Osteoblast (primary cell): ENCODE measurements around the gene SEC24C. TPM values are rescaled to one million over a fixed set of nuclear protein-coding genes. Genes with fewer than 3 reads are reported as not detected.
"Not testable (repeated sequence)": the region's sequence is repeated elsewhere in the genome, so short reads cannot be mapped to it uniquely, and the experiment has no call there.

ENCODE experiments used
- DNase-seq: peaks from one replicate; pipeline ENCODE4 v3.0.0; 2011; ENCODE audit warnings: low spot score, mixed read lengths; ENCODE audit not compliant: insufficient read length; ENCODE audit errors: missing footprints
- H2AFZ ChIP-seq: 2 replicates; pipeline ENCODE4 v1.6.0; 2011; ENCODE audit warnings: mild to moderate bottlenecking, low read length
- H3K27ac ChIP-seq: 2 replicates; pipeline ENCODE4 v1.5.1; 2011; ENCODE audit warnings: mild to moderate bottlenecking, low read depth, low read length, moderate library complexity
- H3K27me3 ChIP-seq: 2 replicates; pipeline ENCODE4 v1.6.0; 2012; ENCODE audit warnings: mild to moderate bottlenecking, control low read depth, inconsistent platforms, low read length, moderate library complexity; ENCODE audit not compliant: insufficient read depth
- H3K36me3 ChIP-seq: 2 replicates; pipeline ENCODE4 v1.5.1; 2011; ENCODE audit warnings: mild to moderate bottlenecking, low read length, control low read depth, moderate library complexity; ENCODE audit not compliant: insufficient read depth
- H3K4me1 ChIP-seq: 2 replicates; pipeline ENCODE4 v1.5.1; 2011; ENCODE audit warnings: mild to moderate bottlenecking, low read length, control low read depth, moderate library complexity; ENCODE audit not compliant: insufficient read depth
- H3K4me2 ChIP-seq: 2 replicates; pipeline ENCODE4 v1.6.0; 2011; ENCODE audit warnings: mild to moderate bottlenecking, low read length; ENCODE audit not compliant: insufficient read depth
- H3K4me3 ChIP-seq: fragments of 200-600 bp; sonication (generic); 3 replicates; pipeline ENCODE4 v1.5.1; 2012; ENCODE audit warnings: mild to moderate bottlenecking, low read length, inconsistent platforms; ENCODE audit not compliant: insufficient read depth
- H3K79me2 ChIP-seq: 2 replicates; pipeline ENCODE4 v1.6.0; 2012; ENCODE audit warnings: mild to moderate bottlenecking, low read length, control low read depth, inconsistent platforms; ENCODE audit not compliant: insufficient read depth
- H3K9me3 ChIP-seq: 2 replicates; pipeline ENCODE4 v1.5.1; 2011; ENCODE audit warnings: low read depth, low read length, control low read depth
- H4K20me1 ChIP-seq: 2 replicates; pipeline ENCODE4 v1.6.0; 2012; ENCODE audit warnings: mild to moderate bottlenecking, low read length, control low read depth; ENCODE audit not compliant: insufficient read depth
- total RNA-seq: library from RNA; depleted of rRNA; stranded (reverse); fragments of >200 nt; gene quantifications from 2 replicates; pipeline ENCODE4 v1.2.3, GENCODE V29; 2012

The SEC24C gene
- total RNA-seq, 1 donor: 28.6 TPM

GRCh38 chr10:73707628-73708027 lies 36.5 kb upstream of the SEC24C start:
- H3K36me3 ChIP-seq, H4K20me1 ChIP-seq, DNase-seq, H3K4me2 ChIP-seq, H3K27me3 ChIP-seq, H3K27ac ChIP-seq, H3K79me2 ChIP-seq, H2AFZ ChIP-seq, H3K9me3 ChIP-seq, H3K4me3 ChIP-seq, H3K4me1 ChIP-seq: not testable (repeated sequence)

GRCh38 chr10:73708122-73708521 lies 36.0 kb upstream of the SEC24C start:
- H2AFZ ChIP-seq, H3K4me3 ChIP-seq, DNase-seq, H3K9me3 ChIP-seq, H3K4me2 ChIP-seq, H3K79me2 ChIP-seq, H3K27me3 ChIP-seq, H4K20me1 ChIP-seq, H3K4me1 ChIP-seq, H3K27ac ChIP-seq, H3K36me3 ChIP-seq: not testable (repeated sequence)

GRCh38 chr10:73711683-73712082 lies 32.5 kb upstream of the SEC24C start:
- not testable (repeated sequence) for H4K20me1 ChIP-seq, H3K27me3 ChIP-seq, H3K4me3 ChIP-seq, H3K79me2 ChIP-seq, H3K4me1 ChIP-seq, H3K4me2 ChIP-seq, H3K9me3 ChIP-seq, H3K27ac ChIP-seq, H2AFZ ChIP-seq, DNase-seq
- H3K36me3 ChIP-seq: peaks cover 11% of the 10 kb centered on the region

GRCh38 chr10:73713912-73714311 lies 30.3 kb upstream of the SEC24C start:
- not testable (repeated sequence) for H3K4me3 ChIP-seq, H2AFZ ChIP-seq, DNase-seq, H3K9me3 ChIP-seq, H3K4me1 ChIP-seq, H3K27me3 ChIP-seq, H3K79me2 ChIP-seq, H3K4me2 ChIP-seq, H4K20me1 ChIP-seq, H3K27ac ChIP-seq
- H3K36me3 ChIP-seq: peaks cover 33% of the 10 kb centered on the region

- peaks cover 38% of the 10 kb centered on the region for H3K36me3 ChIP-seq
- H3K4me1 ChIP-seq, H3K4me3 ChIP-seq, H3K4me2 ChIP-seq, H2AFZ ChIP-seq, DNase-seq, H3K27me3 ChIP-seq, H3K79me2 ChIP-seq, H3K27ac ChIP-seq, H4K20me1 ChIP-seq, H3K9me3 ChIP-seq: not testable (repeated sequence)
Measured at GRCh38 chr10:73714483-73714882, 29.7 kb upstream of the SEC24C start.

GRCh38 chr10:73715179-73716156 lies 28.7 kb upstream of the SEC24C start:
- H3K27me3 ChIP-seq, H3K4me2 ChIP-seq, H3K4me1 ChIP-seq, H3K79me2 ChIP-seq, H3K4me3 ChIP-seq, H4K20me1 ChIP-seq, H3K27ac ChIP-seq, H3K9me3 ChIP-seq, H2AFZ ChIP-seq: not testable (repeated sequence)
- DNase-seq: peak; percentile 30
- H3K36me3 ChIP-seq: peaks cover 44% of the 10 kb centered on the region
